NCI-H69 (cell line): ENCODE data around the gene INPP5K.

Source experiments
- DNase-seq: peaks from one replicate; lab custom pipeline; 2025; lab: John Stamatoyannopoulos, UW

The INPP5K gene

DNA sequence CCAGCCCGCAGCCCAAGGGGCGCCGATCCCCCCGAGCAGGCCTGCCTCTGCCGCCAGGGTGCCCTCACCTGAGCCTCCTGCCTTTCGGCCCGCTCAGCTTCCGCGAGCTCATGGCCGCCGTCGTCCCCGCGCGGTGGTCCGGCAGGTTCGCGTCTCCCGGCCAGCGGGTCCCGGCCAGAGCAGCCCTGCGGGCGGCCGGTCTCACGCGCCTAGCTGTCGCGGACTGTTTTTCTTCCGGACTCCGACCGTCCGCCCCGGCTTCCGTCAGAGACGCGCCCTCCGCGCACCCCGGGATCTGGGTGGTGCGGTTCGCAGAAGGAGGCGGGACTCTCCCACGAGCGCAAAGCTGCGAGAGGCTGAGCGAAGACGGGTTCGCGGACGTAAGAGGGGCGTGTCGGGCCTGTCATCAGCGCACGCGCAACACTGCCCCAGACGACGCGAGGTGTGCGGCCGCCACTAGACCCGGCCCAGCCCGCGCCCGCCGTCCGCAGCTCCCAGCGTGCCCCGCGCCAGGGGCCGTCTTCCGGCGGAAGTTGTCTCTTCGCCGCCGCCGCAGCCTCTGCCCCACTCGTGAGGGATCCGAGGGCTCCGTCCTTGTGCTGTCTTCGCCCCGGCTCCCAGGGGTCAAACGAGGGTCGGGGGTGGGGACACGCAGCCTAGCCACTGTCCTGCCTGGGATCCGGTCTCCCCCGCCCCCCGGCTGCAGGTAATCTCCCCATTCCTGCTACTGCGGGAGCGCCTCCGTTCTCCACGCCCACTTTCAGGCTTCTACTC, at the start of gene INPP5K:
Gene INPP5K (minus strand): TSS at position 225 of the 774 bp plus-strand sequence. CDS start 113 bp downstream, at position 112.
- DNase-seq, result peak; percentile 96

DNA sequence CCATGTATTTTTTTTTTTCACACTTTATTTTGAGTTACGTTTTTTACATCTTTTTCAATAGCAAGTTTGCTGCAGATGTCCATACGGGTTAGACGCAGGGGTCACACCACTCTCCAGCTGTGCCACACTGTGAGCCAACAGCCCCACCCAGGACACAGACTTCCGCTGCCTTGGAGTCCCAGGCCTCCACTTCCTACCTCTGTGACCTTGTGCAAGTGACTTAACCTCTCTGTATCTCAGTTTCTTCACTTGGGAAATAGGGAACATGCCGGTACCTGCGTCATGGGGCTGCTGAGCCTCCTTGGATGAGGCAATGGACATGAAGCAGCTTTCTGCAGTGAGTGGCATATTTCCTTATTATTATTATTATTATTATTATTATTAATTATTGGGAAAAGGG, 49.5 kb upstream of the INPP5K start:
- no peak for DNase-seq

DNA sequence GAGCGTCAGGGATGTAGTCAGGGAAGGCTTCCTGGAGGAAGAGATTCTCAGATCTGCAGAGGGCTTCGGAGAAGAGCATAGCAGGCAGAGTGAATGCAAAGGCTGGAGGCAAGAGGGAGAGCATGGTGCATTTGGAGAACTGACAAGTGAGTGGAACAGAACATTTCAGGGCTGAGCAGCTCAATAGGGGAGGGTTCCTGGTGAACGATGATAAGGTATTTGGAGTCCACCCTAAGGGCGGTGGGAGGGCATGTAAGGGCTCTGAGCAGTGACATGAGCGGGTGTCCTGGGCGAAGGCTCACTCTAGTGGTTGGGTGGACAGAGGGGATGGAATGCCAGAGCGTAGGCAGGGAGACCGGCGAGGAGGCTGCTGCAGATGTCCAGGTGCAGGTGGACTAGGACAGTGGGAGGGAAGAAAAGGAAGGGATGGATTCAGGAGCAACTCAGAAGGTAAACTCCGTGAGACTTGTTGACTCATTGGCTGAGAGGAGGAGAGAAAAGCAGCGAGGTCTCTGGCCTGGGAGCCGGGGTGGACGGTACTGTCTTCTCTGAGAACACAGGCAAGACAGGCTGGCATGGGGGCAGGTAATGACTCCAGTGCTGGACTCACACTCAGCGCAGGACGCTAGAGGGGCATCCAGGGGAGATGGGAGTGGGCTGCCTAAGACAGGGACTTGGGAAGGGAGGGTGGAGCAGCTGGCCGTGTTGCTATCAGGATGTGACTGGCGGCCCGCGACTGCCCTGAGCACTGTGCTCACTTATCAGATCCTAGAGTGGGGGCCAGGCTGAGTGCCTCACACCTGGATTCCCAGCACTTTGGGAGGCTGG, 47.6 kb upstream of the INPP5K start:
- DNase-seq, result peak; percentile 39

DNA sequence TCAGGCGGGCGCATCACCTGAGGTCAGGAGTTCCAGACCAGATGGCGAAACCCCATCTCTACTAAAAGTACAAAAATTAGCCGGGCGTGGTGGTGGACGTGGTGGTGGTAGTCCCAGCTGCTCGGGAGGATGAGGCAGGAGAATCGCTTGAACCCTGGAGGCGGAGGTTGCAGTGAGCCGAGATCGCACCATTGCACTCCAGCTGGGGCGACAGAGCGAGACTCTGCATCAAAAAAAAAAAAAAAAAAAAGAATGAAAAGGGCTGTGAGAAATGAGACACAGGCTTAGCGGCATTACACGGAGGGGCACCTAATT, 47.0 kb upstream of the INPP5K start:
- DNase-seq, result peak; percentile 53

DNA sequence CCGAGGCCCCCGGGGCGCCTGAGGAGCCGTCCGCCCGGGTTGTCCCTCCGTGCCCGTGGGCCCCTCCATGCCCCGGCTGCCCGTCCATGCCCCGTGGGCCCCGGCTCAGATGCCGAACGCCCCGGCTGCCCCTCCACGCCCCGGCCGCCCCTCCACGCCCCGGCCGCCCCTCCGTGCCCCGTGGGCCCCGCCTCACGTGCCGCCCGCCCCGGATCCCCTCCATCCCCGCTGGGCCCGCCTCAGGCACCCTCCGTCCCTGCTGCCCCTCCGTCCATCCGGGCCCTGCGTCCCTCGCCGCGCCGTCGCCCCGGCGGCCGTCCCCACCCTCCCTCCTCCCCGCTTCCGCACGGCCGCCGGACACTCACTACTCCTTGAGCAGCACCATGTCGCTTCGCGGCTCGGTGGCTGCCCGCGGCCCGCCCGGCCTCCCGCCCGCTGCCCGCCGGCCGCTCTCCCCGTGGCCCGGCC, 45.8 kb upstream of the INPP5K start:
- peak; percentile 65 for DNase-seq

DNA sequence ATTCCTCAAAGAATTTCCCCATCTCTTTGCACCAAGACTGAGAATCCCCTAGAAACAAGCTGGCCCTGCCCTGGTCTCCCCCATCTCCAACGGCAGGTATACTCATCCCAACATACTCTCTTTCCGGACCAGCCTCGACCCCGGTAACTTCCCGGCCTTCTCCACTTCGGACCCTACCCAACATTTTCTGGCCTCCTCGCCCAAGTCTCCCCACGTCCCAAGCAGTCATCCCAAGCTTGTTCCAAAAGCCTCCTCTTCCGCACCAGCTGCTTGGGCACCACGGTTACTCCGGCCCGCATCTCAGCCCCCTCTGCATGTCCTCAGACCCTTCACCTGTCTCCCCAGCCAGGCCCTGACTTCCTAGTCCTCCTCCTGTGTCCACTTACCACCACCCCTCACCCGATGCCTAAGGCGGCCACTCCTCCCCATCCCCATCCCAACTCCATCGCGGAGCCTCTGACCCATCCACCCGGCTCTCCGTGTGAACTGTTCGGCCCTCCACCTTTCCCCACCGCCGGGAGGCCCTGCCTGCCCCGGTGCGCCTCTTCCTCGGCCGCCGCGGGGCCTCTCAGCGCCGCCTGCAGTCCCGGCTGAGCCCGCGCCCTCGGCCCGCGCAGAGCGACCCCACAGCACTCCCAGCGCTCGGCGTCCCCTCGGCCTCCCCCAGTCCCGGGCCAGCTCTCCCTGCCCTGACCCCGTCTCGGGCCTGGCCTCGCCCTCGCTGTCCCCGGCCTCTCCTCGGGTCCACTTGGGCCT, 45.2 kb upstream of the INPP5K start:
- DNase-seq, result peak; percentile 20

DNA sequence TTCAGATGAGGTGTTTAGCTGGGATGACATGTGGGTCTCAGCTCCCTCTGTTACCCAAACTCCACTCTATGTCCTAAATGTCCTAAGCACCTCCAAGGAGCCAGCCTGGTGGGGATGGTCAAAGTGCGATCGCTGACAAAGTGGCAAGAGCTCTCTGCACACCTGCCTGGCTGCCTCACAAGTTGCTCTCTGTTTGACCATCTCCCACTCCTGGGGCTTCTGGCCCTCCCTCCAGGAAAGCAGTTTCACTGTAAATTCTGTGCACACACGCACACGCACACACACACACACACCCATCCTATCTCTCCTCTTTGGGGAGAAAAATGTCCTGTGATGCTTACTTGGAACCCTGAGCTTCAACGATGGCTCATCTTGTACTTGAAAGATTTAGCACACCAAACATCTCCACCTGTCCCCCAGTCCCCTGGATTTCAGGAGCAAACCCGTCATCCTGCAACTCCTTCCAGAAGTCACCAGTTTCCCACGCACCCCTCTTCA, 44.5 kb upstream of the INPP5K start:
- DNase-seq, result no peak

DNA sequence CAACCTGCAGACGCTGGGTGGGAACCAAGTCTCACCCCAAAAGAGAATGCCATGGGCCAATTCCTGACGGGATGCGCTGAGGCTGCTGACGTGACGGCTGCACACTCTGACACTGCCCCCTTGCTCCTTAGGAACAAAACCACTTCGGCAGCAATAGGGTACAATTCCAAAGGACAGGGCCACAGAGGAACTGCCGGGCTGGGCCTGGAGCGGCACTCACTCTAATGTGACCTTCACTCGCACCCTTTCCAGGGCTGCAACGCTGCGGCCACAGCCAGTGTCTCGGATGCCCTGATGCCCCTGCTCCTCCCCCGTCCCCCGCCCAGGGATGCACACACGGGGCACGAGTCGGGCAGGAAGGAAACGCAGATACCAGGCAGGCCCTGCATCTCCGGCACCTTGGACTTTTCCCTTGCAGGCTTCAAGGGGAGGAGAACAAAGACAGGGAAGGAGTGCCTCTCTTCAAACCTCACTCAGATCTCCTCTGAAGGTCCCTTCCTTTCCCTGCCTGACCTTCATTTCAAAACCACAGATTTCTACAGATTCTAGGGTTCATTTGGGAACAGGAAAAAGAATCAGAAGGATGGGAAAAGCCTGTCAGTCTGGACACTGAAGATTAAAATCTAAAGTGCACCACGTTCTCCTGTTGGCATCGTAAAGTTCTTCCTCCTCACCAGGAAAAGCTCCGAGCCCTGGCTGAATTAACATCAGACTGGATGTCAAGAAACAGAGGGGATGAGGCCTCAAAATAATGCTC, 43.9 kb upstream of the INPP5K start:
- DNase-seq, result no peak

DNA sequence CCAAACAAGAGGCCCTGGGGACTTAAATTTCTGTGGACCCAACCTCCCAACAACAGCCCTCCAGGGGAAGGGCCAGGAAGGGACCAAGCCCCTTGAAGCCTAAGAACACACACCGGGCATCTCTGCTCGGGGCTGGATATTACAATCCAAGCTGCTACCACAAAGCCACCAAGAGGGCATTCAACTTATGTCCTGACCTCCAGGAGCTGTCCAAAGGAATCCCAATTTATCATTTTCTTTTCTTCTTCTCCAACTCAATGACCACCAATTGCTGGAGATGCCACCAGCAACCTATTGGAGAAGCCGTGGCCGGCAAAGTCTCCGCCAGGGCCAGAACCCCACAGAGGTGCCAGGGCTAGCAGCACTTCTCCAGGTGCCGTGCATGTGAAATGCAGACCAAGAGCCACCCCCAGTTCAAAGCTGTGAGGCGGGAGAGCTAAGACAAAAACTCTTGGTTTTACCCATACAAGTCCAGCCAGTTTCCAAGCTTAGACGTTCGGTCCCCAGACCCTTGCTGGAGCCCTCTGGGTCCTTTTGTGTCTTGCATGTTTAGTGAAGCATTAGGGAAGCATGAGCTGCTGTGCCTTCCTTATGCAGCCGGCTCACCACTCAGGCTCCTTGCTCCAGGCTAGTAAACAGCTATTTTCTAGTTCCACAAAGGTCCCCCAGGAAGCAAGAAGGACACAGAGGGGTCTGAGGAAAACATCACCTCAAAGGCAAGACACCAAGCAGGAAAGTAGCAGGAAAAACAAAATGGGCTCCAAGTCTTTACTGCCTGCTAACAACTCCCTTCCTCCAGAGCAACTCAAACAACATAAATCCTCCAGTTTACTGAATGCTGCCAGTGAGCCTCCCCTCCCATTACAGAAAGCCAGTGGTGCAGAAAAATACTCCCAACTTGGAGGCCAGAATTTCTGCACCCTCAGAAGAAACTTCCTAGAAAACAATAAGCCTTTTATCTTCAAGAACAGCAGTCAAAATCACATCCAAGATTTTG, 42.9 kb upstream of the INPP5K start:
- no peak for DNase-seq

DNA sequence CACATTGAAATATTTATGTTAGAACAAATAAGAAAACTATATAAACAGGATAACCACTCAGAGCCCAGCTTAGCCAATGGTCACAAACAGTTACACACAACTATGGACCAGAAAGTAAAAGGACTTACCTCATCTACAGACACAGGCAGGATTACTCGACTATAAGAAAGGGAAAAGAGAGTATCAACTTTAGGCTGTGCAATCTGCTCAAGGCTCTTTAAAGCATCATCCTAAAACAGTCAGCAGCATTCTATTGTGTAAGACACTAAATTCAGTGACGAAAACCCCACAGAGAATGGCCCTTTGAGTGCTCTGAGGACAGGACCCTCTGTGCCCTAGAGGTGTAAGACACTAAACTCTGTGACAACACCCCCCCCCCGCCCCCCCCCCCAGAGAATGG, 42.0 kb upstream of the INPP5K start:
- no peak for DNase-seq

DNA sequence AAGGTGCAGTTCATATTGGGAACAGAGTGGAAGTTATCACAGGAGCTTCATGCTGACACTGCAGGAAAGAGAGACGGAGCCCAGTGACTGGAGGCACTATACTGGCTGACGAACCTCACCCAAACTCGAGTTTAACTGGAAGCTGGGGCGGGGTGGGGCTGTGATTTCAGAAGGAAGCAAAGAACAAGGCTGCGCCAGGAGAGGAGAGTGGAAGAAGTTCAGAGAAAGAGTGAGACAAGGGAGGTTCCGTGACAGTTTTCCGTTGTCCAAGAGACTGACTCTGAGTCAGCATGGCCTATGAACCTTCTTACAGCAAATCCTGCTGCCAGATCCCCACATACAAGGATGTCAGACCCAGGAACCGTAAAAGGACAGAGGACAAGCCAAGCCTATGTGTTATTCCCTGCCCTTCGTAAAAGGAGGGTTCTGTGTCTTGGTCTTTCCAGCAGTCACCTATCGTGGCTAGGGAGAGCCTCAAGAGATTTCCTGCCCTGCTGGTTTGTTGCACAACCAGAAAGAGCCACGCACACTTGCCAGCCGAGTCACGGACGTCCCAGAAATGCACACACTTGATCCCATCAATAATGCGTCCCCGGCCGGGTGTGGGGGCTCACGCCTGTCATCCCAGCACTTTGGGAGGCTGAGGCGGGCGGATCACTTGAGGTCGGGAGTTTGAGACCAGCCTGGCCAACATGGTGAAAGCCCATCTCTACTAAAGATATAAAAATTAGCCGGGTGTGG, 41.1 kb upstream of the INPP5K start:
- DNase-seq, result no peak

DNA sequence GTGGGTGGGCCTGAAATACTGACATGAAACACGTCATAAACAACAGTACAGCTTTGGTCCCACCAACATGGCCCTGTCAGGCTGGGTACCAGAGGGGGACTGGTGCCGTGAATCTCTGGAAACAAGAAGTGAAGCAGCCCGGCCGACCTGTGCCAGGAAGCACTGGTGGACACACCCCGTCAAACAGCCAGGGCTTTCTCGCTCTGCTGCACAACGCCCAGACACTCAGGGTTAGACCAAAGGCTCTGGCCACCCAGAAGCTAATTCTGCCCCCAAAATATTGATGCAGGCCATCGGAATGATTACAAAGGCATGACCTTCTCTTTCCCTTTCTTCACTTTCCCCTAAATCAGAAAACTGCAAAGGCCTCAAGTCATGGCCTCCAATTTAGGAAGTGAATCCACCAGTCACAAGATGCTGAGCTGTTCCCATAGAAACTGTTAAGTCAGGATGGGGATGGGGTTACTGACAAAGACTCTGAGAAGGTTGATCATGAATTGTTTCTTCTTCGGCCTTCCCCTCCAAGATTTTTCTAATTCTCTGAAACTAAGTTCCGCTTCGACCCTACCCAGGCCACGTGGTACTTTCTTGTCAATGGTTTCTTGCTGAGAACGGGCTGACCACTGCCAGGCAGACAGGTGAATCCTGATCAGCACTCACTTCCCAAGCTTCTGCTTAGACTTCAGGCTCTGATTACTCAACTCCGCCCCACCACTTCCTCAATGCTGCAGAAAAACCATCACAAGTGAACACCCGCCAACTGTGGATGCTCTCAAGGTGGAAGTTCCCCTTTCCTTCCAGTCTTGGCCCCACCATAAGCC, 39.4 kb upstream of the INPP5K start:
- DNase-seq, result no peak

DNA sequence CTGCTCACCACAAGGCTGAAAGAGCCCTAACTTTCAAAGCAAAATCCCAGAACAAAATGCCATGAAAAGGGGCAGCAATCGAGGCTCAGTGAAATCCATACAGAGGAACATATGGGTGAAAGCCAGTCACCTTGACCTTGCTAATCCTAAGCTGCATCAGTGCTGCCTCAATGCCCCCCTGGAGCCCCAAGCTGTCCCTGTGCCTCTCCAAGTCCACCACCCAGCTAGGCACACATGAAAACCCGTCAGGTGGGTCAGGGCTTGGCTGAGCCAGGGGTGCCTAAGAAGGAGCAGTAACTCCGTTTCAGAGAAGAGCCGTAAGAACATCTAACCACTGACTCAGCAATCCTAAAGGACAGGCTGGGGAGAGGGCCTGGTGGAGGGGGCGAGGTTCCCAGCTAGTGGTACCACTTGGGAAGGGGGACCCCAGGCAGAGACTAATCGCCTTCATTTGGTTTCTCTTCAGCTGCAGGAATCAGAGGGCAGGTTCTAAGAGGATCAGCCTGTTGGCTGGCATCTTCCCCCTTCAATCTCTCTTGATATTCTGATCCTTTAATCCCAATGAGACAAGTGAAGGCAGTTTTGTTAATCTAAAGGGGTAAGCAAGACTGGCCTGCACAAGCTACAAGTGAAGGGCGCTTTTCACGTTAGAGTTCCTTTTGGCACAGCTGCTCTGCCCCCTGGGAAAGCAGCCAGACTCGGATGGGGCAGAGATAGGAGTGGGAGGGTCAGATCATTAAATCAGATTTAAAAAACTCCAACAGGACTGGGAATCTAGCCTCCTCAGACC, 38.5 kb upstream of the INPP5K start:
- no peak for DNase-seq

DNA sequence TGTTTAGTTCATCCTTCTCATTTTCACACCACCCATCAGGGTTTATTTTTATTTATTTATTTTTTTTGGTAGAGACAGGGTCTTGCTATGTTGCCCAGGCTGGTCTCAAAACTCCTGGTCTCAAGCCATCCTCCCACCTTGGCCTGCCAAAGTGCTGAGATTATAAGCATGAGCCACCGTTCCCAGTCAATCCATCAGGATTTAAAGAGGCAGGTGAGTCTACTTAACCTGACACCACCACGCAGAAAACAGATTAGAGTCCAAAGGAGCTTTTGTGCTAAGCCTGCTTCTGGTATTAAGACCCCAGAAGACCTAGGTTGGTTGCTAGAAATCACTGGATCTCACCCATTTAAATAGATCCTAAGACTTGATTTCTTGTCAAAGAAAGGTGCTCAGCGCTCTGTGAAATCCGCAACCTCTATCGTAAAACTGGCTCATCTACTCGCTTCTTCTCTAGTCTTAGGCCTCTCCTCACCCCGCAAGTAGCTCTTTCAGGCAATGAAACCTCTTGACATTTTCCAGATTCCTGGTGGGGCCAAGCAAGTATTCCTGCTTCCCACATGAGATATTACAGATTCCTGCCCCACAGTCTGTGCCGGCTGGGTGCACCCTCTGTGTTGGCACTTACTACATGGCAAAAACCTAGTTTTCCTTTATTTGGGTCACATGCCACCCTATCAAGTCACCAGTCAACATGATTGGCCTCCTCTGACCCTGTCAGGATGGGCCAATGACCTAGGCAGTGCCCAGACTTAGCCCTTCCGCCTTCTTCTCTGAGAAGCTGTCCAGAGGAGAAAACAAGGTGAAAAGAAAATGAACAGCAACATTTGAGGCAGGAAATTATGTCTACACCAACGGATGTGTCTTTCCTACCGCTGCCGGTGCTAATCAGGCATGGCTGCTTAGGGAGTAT, 37.2 kb upstream of the INPP5K start:
- no peak for DNase-seq

DNA sequence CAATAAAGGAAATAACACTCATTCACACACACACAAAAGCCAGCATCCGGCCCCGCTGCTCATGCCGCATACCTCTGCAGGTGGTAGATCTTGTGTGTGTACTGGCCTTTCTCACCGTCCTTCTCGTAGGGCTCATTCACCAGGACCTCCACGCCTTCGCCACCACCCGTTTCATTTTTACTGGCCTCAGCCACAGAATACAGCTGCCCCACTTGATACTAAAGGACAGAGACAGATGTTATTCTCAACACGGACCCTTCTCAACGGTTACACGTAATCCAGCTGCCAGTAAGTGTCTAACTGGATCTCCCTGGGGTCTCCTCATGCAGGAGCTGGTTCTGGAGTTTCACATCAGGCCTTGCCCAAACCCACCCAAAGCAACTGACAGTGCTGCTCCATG, 36.5 kb upstream of the INPP5K start:
- DNase-seq, result no peak

DNA sequence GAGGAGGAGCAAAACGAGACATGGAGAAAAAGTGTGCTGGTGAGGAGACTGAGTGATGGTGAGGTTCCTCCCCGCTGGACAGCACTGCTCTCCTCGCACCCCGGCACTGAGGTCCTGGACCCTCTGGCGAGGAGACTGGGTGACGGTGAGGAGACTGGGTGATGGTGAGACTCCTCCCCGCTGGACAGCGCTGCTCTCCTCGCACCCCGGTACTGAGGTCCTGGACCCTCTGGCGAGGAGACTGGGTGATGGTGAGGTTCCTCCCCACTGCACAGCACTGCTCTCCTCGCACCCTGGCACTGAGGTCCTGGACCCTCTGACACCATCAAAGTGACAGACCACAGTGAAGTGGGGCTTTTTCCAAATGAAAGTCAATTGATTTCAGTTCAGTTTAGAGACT, 35.3 kb upstream of the INPP5K start:
- DNase-seq, result no peak

DNA sequence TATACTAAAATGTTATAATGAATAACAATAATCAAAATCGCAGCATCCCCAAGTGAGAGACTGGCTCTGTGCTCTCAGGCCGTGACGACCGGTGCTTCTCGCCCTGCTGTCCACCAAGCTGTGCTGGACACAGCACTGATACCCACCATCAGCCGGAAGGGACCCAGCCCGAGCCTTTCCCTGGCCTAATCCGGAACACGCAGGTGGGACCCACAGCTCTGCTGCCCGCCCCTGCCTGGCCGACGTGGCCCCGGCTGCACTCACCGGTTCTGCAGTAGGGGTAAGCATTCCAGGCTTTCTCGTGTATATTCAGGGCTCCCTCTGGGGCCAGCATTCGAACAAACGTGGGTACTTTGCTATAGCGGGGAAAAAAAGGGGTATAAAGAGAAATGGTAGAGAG, 31.6 kb upstream of the INPP5K start:
- DNase-seq, result no peak
